Ishikawa (cell line): ENCODE measurements around the gene PTPN7.

Source experiments
- CEBPB ChIP-seq: IDR thresholded peaks from 2 replicates; pipeline ENCODE4 v1.6.1; 2012
- CREB1 ChIP-seq: IDR thresholded peaks from 2 replicates; pipeline ENCODE4 v1.6.1; 2012; ENCODE audit warnings: low read depth
- EGR1 ChIP-seq: IDR thresholded peaks from 2 replicates; pipeline ENCODE4 v1.6.1; 2012
- EP300 ChIP-seq: IDR thresholded peaks from 2 replicates; pipeline ENCODE4 v1.6.1; 2012; ENCODE audit warnings: borderline replicate concordance
- FOXM1 ChIP-seq: IDR thresholded peaks from 2 replicates; pipeline ENCODE4 v1.6.1; 2012; ENCODE audit warnings: low read depth, borderline replicate concordance
- MAX ChIP-seq: IDR thresholded peaks from 2 replicates; pipeline ENCODE4 v1.6.1; 2012
- NFIC ChIP-seq: IDR thresholded peaks from 2 replicates; pipeline ENCODE4 v1.6.1; 2012
- RAD21 ChIP-seq: IDR thresholded peaks from 2 replicates; pipeline ENCODE4 v1.6.1; 2012; ENCODE audit warnings: low read depth
- REST ChIP-seq: IDR thresholded peaks from 2 replicates; pipeline ENCODE4 v1.6.1; 2012; ENCODE audit warnings: low read depth, mild to moderate bottlenecking
- TAF1 ChIP-seq: IDR thresholded peaks from 2 replicates; pipeline ENCODE4 v1.6.1; 2012; ENCODE audit warnings: low read depth, mild to moderate bottlenecking
- TCF12 ChIP-seq: IDR thresholded peaks from 2 replicates; pipeline ENCODE4 v1.6.1; 2012; ENCODE audit warnings: low read depth
- TEAD4 ChIP-seq: IDR thresholded peaks from 2 replicates; pipeline ENCODE4 v1.6.1; 2012
- USF1 ChIP-seq: IDR thresholded peaks from 2 replicates; pipeline ENCODE4 v1.6.1; 2012
- YY1 ChIP-seq: IDR thresholded peaks from 2 replicates; pipeline ENCODE4 v1.6.1; 2012; ENCODE audit warnings: low read depth
- ZBTB7A ChIP-seq: IDR thresholded peaks from 2 replicates; pipeline ENCODE4 v1.6.1; 2012; ENCODE audit warnings: low read depth

Gene PTPN7

GRCh38 chr1:202187697-202188407, 27.4 kb upstream of the PTPN7 start:
- TF ChIP-seq NFIC: no peak
- no peak for TF ChIP-seq TAF1
- TF ChIP-seq RAD21: no peak
- TF ChIP-seq TEAD4: no peak
- TF ChIP-seq FOXM1: no peak
- no peak for TF ChIP-seq TCF12
- no peak for TF ChIP-seq YY1
- no peak for TF ChIP-seq ZBTB7A
- TF ChIP-seq CEBPB: no peak
- no peak for TF ChIP-seq USF1
- no peak for TF ChIP-seq MAX
- no peak for TF ChIP-seq CREB1
- no peak for TF ChIP-seq REST
- TF ChIP-seq EP300: no peak
- TF ChIP-seq EGR1: no peak

- TF ChIP-seq YY1: no peak
- no peak for TF ChIP-seq REST
- no peak for TF ChIP-seq NFIC
- no peak for TF ChIP-seq ZBTB7A
- no peak for TF ChIP-seq EP300
- TF ChIP-seq TEAD4: no peak
- no peak for TF ChIP-seq MAX
- TF ChIP-seq EGR1: no peak
- TF ChIP-seq TCF12: no peak
- TF ChIP-seq CEBPB: no peak
- no peak for TF ChIP-seq USF1
- TF ChIP-seq TAF1: no peak
- TF ChIP-seq FOXM1: no peak
- TF ChIP-seq RAD21: no peak
- no peak for TF ChIP-seq CREB1
Measured at GRCh38 chr1:202187041-202187671, 26.8 kb upstream of the PTPN7 start.

GRCh38 chr1:202186327-202186726, 25.9 kb upstream of the PTPN7 start:
- no peak for TF ChIP-seq TAF1
- no peak for TF ChIP-seq CREB1
- TF ChIP-seq FOXM1: no peak
- no peak for TF ChIP-seq TEAD4
- no peak for TF ChIP-seq EGR1
- TF ChIP-seq USF1: no peak
- TF ChIP-seq RAD21: no peak
- TF ChIP-seq REST: no peak
- TF ChIP-seq YY1: no peak
- TF ChIP-seq EP300: no peak
